GM19395 (cell line): ENCODE measurements around the gene PNMA8C.
"Not testable (repeated sequence)": the region's sequence is repeated elsewhere in the genome, so short reads cannot be mapped to it uniquely, and the experiment has no call there.

Source experiments
- ATAC-seq: cut with Tn5 transposase; IDR thresholded peaks from one replicate; pipeline ENCODE4 v1.9.1; 2021; ENCODE audit warnings: mild to moderate bottlenecking, moderate library complexity; ENCODE audit not compliant: unreplicated experiment

PNMA8C gene

DNA sequence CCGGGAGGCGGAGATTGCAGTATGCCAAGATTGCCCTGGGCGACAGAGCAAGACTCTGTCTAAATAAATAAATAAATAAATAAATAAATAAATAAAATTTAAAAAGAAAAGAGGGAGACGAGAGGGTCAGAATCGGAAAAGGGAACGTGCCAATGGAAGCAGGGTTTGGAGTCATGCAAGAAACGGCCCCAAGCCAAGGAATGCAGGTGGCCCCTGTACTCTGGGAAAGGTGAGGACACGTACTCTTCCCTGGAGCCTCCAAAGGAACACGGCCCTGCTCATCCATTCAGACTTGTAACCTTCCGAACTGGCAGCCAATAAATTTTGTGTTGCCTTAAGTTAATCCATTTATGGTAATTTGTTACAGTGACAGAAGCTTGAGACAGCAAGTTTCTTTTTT is 19.9 kb upstream of the PNMA8C start:
- ATAC-seq = no peak

DNA sequence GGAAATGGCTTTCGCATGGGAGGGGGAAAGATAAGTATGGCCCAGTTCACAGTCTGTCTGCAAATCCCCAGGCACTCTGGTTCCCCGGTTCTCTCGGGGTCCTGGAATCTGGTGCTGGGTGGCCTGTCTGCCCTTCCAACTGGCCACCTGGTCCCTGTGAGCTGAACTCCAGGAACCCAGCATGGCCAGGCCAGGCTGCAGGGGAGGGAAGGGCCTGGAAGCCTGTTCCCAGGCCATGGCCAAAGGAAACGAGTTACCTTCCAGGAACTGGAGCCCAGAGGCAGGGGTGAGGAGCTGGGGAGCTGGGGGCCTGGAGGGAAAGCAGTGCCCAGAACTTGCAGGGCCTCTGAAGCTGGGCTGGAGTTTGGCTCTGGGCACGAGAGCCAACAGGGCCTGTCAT is 19.1 kb upstream of the PNMA8C start:
- no peak for ATAC-seq

DNA sequence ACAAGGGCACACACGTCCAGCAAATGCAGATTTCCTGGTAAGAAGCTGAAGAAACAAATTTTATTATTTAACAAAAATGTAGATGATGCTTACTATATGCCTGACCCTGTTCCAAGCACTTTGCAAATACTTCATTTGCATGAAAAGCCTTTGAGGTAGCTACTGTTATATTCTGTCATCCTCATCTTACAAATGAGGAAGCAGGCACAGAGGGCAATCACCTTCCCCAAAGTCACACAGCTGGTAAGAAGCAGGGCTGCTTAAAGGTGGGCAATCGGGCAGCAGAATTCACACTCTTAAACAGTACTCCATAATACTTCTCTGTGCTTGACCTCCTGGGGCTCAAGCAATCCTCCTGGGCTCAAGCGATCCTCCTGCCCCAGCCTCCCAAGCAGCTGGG is 18.3 kb upstream of the PNMA8C start:
- ATAC-seq = no peak

DNA sequence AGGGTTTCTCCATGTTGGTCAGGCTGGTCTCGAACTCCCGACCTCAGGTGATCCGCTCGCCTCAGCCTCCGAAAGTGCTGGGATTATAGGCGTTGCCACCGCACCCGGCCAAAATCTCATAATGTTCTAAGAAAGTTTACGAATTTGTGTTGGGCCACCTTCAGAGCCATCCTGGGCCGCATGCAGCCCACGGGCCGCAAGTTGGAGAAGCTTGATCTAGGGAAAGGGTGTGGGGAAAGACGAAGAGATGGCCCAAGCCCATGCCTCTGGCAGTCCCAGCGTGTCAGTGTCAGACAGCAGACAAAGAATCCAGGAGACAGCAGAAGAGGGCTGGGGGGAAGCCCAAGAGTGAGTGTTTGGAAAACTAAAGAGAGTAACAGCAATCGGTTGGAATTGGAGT is 17.3 kb upstream of the PNMA8C start:
- no peak for ATAC-seq

DNA sequence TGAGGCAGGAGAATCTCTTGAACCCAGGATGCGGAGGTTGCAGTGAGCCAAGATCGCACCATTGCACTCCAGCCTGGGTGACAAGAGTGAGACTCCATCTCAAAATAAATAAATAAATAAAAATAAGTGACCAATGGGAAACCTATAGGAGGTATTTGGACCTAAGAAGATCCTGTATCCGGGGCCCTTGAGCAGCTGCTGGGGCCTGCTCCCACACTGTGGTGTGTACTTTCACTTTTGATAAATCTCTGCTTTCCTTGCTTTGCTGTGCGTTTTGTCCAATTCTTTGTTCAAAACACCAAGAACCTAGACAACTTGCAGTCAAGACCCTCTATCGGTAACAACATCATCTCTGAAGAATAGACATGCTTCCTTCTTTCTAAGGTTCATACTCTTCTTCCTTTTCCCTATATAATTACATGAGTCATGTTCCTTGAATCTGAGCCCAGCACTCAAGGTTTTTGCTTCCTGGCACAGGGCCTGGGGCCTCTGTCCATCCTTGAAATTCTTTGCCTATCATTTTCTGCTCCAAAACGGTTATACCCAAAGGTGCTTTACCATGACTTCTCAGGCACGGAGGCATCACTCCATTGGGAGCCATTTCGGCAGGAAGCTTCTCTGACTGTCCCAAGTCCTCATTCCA is 14.2 kb upstream of the PNMA8C start:
- no peak for ATAC-seq

DNA sequence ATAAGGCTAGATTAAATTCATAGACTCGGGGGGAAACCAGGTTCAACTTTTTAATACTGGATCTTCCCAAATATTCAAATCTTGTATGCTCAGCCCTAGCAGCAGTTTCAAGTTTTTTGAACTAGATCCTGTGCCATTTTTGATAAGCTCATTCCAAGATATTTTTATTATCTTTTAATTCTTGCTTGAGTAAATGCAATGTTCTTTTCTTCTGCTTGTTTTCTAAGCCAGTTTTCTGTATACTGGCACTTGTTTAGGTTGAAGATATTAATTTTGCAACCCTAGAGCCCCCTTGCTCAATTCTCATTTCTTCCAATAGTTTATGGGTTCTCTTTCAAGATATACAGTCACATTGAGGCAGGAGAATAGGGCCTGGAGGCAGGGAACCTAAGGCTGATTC is 13.1 kb upstream of the PNMA8C start:
- no peak for ATAC-seq

DNA sequence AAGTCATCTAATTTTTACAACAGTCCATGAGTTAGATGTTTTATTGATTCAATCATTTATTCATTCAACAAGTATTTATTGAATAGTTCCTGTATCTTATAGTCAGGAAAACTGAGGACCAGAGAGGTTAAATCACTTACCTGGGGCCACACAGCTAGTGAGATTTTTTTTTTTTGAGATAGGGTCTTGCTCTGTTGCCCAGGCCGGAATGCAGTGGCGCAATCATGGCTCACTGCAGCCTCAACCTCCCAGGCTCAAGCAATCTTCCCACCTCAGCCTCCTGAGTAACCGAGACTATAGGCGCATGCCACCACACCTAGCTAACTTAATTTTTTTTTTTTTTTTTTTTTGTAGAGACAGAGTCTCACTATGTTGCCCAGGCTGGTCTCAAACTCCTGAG is 7.0 kb upstream of the PNMA8C start:
- not testable (repeated sequence) for ATAC-seq

DNA sequence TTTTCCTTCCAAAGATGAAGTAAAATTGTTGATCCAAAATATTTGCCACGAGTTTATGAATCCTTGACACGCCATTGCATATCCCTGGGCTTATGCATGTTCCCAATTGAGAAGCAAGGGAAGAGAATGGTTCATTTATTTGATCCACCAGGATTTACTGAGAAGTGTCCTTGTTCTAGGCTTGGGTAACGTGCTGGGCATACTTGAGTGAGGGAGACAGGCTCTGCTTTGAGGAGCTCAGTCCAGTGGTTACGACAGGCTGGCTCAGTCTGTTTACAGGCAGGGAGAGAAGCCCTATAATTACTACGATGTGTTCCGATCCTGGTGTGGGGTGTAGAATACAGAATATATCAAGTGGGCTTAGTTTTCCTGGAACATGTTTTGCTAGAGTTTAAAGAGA is 6.3 kb upstream of the PNMA8C start:
- ATAC-seq = no peak

DNA sequence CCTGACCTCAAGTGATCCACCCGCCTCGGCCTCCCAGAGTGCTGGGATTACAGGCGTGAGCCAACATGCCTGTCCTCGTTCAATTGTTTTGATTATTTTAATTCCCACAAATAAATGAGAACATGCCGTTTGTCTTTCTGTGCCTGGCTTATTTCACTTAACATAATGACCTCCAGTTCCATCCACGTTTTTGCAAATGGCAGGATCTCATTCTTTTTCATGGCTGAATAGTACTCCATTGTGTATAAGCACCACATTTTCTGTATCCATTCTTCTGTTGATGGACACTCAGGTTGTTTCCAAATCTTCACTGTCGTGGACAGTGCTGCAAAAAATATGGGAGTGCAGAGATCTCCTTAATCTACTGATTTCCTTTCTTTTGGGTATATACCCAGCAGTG is 4.7 kb upstream of the PNMA8C start:
- ATAC-seq = not testable (repeated sequence)

DNA sequence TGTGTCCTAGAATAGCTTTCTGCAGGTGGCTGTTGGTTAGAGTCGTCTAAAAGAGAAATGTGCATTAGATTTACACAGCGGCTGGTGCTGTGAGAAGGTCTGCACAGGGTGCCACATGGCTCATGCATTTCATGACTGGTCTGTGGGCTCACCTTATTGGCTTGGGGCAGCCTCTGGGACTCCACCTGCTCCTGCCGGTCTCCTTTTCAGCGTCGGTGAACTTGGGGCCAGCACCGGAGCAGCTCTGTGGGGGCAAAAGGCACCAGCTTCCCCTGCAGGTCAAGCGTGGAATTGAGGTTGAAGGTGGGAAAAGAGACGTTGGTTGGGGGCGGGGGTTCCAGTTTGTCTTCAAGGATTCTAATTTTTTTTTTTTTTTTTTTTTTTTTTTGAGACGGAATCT is 3.1 kb upstream of the PNMA8C start:
- ATAC-seq = no peak

DNA sequence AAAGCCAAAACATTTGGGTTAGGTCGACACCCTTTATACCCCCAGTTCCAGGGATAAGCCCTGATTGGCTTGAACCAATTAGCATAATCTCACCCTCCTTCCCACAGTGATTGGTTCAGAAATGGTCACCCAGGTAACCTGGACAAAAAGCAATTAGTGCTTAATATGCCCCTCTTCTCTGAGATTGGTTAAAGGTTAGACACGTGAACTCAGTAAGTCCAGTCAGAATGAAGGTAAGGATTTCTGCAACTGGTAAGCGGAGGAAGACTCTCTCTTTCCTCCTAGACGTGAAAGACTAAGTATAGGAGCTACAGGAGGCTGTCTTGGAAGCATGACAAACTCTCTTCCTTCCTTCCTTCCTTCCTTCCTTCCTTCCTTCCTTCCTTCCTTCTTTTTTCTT is 1.3 kb upstream of the PNMA8C start:
- ATAC-seq = no peak

DNA sequence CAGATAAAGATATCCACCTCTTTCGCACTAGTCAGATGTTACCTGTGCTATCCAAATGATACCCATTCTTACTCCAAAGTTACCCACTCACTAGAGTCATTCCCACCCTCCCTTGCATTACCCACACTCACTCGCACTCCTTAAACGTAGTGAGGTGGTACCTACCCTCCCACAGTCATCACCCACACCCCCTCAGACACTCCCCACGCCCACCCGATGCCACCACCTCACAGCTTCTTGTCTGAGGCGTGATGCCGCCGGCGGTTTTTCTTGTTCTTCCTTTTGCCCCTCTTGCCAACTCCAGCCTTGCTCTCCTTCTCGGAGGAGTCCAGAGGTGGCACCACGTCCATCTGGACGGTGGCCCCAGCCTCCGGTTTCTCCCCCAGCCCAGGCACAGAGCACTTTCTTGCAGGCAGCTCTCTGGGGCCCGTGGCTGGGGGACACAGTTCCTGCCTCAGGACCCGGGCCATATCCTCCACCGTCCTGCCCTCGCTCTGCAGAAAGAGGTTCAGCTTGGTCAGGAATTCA is 1.2 kb downstream of the PNMA8C start:
- no peak for ATAC-seq

DNA sequence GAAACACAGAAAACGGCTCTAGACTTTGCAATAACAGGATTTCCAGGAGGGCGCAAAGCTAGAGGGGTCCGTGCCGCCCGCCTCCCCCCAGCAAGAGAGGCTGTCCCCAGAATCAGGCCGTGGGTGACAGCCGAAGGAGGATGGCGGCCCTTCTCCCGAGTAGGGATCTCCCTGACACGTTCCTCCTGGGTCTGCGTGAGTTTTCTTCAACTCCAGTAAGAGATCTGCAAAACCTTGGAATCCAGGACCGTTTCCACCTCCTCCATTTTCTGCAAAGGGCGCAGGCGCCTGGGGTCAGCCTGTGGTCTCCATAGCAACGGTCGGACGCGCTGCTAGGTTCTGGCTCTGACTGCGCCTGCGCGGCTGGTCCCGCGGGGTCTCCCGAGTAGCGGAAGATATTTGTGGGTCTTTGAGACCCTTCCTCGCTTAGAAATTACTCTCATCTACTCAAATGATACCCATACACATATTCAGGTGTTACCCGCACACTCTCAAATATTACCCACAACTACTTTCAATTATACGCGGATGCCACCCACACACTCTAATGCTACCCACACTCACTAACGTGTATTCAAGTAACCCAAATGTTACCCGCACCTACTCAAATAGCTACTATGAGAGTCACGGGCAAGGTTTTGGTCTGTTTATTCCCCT is 2.1 kb downstream of the PNMA8C start:
- no peak for ATAC-seq

DNA sequence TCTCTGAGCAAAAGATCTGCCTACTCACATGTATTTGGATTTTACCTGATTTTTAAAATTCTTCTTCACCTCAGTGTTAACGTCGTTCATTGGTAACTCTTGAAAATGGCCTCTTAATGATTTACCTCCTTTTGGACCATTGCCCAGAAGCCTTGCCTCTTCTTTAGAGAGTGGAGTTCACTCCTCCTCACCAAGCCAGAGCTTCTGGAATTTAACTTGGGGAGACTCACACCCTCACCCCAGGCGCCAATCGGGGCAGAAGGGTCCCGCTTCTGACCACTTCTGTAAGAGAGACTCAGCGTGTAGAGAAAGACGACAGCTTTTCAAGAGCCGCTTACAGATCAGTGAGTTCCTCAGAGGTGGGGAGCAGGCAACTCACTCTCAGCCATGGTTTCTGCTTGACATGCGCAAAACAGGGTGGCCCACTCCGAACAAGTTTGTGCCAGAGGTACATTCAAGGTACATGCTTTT is 2.7 kb downstream of the PNMA8C start:
- no peak for ATAC-seq

DNA sequence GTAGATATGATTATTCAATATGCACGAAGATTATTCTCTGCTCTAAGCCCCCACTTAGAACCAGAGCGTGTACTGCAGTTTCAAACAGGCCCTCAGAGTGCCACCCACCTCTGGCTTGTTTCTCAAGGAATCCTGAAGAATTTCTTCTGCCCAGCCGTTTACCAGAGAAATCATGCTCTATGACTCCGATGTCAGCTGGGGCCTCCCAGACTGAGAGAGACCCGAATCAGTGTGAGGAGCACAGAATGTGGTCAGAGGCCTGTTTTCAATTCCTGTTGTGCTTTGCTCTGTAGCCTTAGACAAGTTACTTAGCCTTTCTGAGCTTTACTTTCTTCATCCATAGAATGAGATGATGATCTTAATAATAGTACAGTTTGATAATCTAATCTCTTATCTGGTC is 5.5 kb downstream of the PNMA8C start:
- ATAC-seq = no peak

DNA sequence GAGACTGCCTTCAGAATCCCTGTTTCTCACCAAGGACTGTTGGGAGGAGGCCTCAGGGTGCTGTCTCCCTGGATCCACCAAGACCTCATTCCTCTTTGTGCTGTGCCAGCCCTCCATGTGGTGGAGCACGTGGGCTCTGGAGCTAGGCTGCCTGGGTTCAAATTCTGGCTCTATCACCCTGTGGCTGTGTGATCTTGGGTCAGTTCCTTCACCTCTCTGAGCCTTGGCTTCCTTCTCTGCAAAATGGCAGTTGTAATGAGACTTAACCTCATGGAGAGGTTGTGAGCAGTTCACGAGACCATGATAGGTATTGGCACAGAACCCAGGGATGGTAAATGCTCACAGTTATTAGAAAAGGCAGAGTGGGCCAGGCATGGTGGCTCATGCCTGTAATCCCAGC is 6.4 kb downstream of the PNMA8C start:
- ATAC-seq = no peak

DNA sequence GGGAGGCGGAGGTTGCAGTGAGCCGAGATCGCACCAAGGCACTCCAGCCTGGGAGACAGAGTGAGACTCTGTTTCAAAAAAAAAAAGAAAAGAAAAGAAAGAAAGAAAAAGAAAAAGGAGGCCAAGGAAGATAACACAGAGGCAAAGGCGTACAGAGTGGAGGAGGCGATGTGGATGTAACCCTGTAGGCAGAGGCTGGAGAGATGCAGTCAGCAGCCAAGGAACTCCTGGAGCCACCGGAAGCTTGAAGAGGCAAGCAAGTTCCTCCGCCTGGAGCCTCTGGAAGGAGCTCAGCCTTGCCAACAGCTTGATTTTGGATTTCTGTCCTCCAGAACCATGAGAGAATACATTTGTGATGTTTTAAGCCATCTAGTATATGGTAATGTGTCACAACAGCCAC is 8.7 kb downstream of the PNMA8C start:
- ATAC-seq = no peak

DNA sequence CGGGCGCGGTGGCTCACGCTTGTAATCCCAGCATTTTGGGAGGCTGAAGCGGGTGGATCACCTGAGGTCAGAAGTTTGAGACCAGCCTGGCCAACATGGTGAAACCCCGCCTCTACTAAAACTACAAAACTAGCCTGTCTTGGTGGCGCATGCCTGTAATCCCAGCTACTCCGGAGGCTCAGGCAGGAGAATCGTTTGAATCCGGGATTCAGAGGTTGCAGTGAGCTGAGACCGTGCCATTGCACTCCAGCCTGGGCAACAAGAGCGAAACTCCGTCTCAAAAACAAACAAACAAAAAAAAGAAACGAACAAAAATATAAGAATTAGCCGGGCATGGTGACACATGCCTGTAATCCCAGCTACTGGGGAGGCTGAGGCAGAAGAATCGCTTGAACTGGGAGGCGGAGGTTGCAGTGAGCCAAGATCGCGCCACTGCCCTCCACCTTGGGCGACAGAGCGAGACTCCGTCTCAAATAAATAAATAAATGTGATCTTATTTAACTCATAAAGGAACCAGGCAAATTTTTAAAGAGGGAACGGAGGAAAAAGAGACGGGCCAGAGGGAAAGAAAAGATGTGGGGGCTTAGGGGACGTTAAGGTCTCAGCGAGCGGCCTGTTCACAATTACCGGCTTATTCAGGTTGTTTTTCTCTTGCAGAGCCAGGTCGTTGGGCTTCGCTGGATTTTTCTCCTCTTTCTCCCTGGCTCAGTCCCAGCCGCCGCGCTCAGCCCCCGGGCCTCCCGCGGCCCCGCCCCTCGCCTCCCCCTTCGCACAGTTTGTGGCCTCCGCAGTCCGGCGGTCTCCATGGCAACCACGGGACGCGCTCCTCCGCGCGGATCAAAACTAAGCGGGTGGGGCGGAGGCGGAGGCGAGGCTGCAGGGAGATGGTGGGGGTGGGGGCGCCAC is 12.7 kb downstream of the PNMA8C start:
- ATAC-seq = not testable (repeated sequence)

DNA sequence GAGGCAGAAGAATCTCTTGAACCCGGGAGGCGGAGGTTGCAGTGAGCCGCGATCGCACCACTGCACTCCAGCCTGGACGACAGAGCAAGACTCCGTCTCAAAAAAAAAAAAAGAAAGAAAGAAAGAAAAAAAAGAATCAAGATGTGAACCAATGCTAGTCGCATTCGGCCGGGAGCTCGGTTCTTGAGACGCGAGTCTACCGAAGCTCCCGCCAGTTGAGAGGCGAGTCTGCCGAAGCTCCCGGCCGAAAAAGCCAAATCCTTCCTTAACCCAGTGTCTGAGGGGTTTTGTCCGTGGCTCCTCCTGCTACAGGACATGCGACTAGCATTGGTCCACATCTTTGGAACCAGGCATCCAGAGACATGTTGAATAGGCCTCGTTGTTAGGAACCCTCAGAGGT is 13.8 kb downstream of the PNMA8C start:
- ATAC-seq = not testable (repeated sequence)

DNA sequence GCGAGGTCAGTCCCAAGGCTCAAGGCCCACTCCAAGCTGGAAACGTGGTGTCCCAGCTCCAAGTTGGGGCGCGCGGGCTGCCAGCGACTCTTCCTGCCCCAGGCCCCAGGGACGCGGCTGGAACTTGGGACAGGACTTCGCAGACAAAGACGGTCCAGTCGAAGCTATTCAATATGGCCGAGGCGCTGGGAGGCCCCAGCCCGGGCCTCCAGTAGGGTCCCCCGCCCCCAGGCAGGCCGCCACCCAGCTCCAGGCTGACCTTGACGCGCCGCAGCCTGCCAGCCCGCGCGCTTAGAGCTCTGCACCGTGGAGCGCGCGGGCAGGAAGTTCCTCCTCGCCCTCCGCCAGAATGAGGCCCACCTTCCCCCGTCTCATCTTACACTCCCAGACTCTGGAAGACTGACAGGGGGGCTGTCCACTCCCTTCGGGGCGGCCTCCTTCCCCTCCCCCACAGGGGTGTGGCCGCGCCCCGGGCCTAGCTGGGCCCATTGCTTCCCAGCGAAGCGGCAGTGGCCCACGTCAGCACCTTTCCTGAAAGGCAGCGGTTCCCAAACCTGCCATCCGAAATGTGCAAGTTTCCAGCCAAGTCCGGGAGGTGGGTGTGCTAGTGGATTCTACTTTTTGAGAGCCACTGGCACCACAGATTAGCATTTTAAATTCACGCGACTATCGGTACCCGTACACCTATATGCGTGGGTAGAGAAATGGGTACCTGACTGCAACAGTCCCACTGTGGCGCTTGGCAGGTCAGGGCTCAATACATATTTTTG is 15.3 kb downstream of the PNMA8C start, which contains the start of gene CCDC8:
Gene CCDC8, minus strand, starts transcription at position 303 of the 770 bp plus-strand sequence. CDS start 754 bp downstream, outside the sequence.
- ATAC-seq = no peak
